22Rv1 (cell line): ENCODE measurements around the gene TXNRD2.

Source experiments
- CTCF ChIP-seq: fragments of 450-650 bp; IDR thresholded peaks from 2 replicates; pipeline ENCODE4 v1.5.1; 2017; ENCODE audit warnings: mild to moderate bottlenecking
- ZFX ChIP-seq: fragments of 450-650 bp; IDR thresholded peaks from 2 replicates; pipeline ENCODE4 v1.6.1; 2017; ENCODE audit warnings: antibody characterized with exemption, borderline replicate concordance

- TF ChIP-seq CTCF (no peak), ZFX (no peak)
Measured at GRCh38 chr22:19888131-19888746, 53.4 kb downstream of the TXNRD2 start.
